PC-9 (cell line): ENCODE results near the gene EIF4E1B. TPM values are rescaled to one million over a fixed set of nuclear protein-coding genes. Genes with fewer than 3 reads are reported as not detected.

Experiments used
- BruUV-seq: library from RNA; stranded (reverse); fragments of 400-500 nt; replicated peaks from 2 replicates; lab custom pipeline; 2021; lab: Mats Ljungman, UMichigan
- CTCF ChIA-PET: fragments of 300-600 bp; sonication (Branson Sonifier 250); formaldehyde crosslinking; loops from one replicate; lab custom pipeline; 2022; ENCODE audit warnings: antibody characterized with exemption; lab: Charles Lee
- POLR2A ChIA-PET: fragments of 300-600 bp; sonication (Branson Sonifier 250); formaldehyde crosslinking; loops from one replicate; lab custom pipeline; 2022; ENCODE audit warnings: antibody characterized with exemption; ENCODE audit not compliant: unreplicated experiment; lab: Charles Lee
- DNase-seq, 2 experiments: peaks; one replicate each; pipeline versions ENCODE4 v3.0.0 to v3.0.0-alpha.2; 2015 to 2022; ENCODE audit warnings: mixed read lengths in 1 of 2
- H2AFZ ChIP-seq: fragments of 200-600 bp; sonication (generic); 2 replicates; pipeline ENCODE4 v1.8.1; 2017; ENCODE audit warnings: antibody characterized with exemption
- H3F3A ChIP-seq: fragments of 200-600 bp; sonication (generic); 2 replicates; pipeline ENCODE4 v1.8.1; 2017; ENCODE audit warnings: antibody characterized with exemption, mild to moderate bottlenecking, low read depth; ENCODE audit not compliant: insufficient read depth
- H3K27ac ChIP-seq: fragments of 200-600 bp; sonication (generic); 2 replicates; pipeline ENCODE4 v1.6.1; 2016; ENCODE audit warnings: mixed run types
- H3K27me3 ChIP-seq: fragments of 200-600 bp; sonication (generic); 2 replicates; pipeline ENCODE4 v1.6.1; 2016; ENCODE audit warnings: low read depth, mixed run types; ENCODE audit not compliant: insufficient read depth
- H3K36me3 ChIP-seq: fragments of 200-600 bp; sonication (generic); 2 replicates; pipeline ENCODE4 v1.6.1; 2016; ENCODE audit warnings: low read depth, mixed run types
- H3K4me1 ChIP-seq: fragments of 200-600 bp; sonication (generic); replicated peaks from 2 replicates; pipeline ENCODE4 v1.6.1; 2016; ENCODE audit warnings: mixed run types; ENCODE audit not compliant: insufficient read depth
- H3K4me2 ChIP-seq: fragments of 200-600 bp; sonication (generic); 2 replicates; pipeline ENCODE4 v1.6.1; 2017; ENCODE audit warnings: mixed run types
- H3K4me3 ChIP-seq: fragments of 200-600 bp; sonication (generic); 2 replicates; pipeline ENCODE4 v1.6.1; 2016; ENCODE audit warnings: mixed run types
- H3K79me2 ChIP-seq: fragments of 200-600 bp; sonication (generic); 2 replicates; pipeline ENCODE4 v1.6.1; 2017; ENCODE audit warnings: low read depth, mixed run types
- H3K9me2 ChIP-seq: fragments of 200-600 bp; sonication (generic); 2 replicates; pipeline ENCODE4 v1.8.1; 2017; ENCODE audit warnings: mild to moderate bottlenecking; ENCODE audit not compliant: insufficient read depth
- H3K9me3 ChIP-seq: fragments of 200-600 bp; sonication (generic); 2 replicates; pipeline ENCODE4 v1.8.1; 2016; ENCODE audit warnings: low read depth; ENCODE audit not compliant: insufficient read depth
- H4K20me1 ChIP-seq: fragments of 200-600 bp; sonication (generic); 2 replicates; pipeline ENCODE4 v1.8.1; 2017; ENCODE audit not compliant: insufficient read depth
- CTCF ChIP-seq: fragments of 200-600 bp; sonication (generic); conservative IDR thresholded peaks from 2 replicates; pipeline ENCODE4 v1.6.1; 2017; ENCODE audit warnings: mixed run types, antibody characterized with exemption, mild to moderate bottlenecking, moderate library complexity
- EZH2 ChIP-seq: fragments of 200-600 bp; sonication (generic); IDR thresholded peaks from 2 replicates; pipeline ENCODE4 v1.8.0; 2017; ENCODE audit warnings: antibody characterized with exemption, low read depth
- intact Hi-C: fragments of 100-400 bp; cut with micrococcal nuclease; formaldehyde crosslinking; loops from one replicate; pipeline ENCODE4 v1.10.0; 2022; ENCODE audit not compliant: unreplicated experiment
- total RNA-seq: library from RNA; stranded (reverse); gene quantifications from 2 replicates; pipeline ENCODE4 v1.2.3, GENCODE V29; 2021

Gene EIF4E1B
- total RNA-seq, 1 experiment from 2014 or later, result not detected

GRCh38 chr5:176642675-176643490 is 12.4 kb downstream of the EIF4E1B start:
- Histone ChIP-seq H3F3A (no peaks in the 10 kb centered on the region; the same call in 1 of the 2 replicates), H2AFZ (no peak overlapping the region), H3K9me2 (no peaks in the 10 kb centered on the region), H3K9me3 (no peaks in the 10 kb centered on the region), H3K27ac (no peak overlapping the region), H3K36me3 (no peaks in the 10 kb centered on the region), H4K20me1 (no peaks in the 10 kb centered on the region), H3K4me1 (no peaks in the 10 kb centered on the region; the same call in 1 of the 2 replicates), H3K4me3 (no peak overlapping the region), H3K79me2 (peaks cover 4% of the 10 kb centered on the region; the same call in 1 of the 2 replicates), H3K4me2 (no peak overlapping the region), H3K27me3 (no peaks in the 10 kb centered on the region)
- CTCF ChIA-PET, result no interaction called here
- DNase-seq, result no peak
- POLR2A ChIA-PET, result no interaction called here
- TF ChIP-seq CTCF (no peak), EZH2 (no peak)
- no TSS peak for BruUV-seq
- intact Hi-C loops, result loop anchor here (10.0 kb wide), 1 partner anchor 258 kb away; the partner anchor contains the start of genes HIGD2A and NOP16

- intact Hi-C loops, result loop anchor here (10.0 kb wide), 1 partner anchor 259 kb away; the partner anchor contains the start of genes HIGD2A and NOP16
- no peaks in the 10 kb centered on the region; the same call in 1 of the 2 replicates for H3F3A ChIP-seq
- H3K27me3 ChIP-seq, result no peaks in the 10 kb centered on the region
- 0 out of 2 replicates have a peak, but pooled peaks cover 4% of the 10 kb centered on the region for H4K20me1 ChIP-seq
- H3K36me3 ChIP-seq, result no peaks in the 10 kb centered on the region
- H3K79me2 ChIP-seq, result peaks cover 12% of the 10 kb centered on the region
- TF ChIP-seq CTCF, result no peak
- no peak for TF ChIP-seq EZH2
- H3K4me3 ChIP-seq, result no peak overlapping the region
- POLR2A ChIA-PET, result no interaction called here
- CTCF ChIA-PET, result interaction anchor here (0.6 kb wide), 1 partner anchor 587 kb away, joined by 5 read pairs; no protein-coding TSS in a partner anchor
- no peak overlapping the region for H2AFZ ChIP-seq
- H3K27ac ChIP-seq, result no peak overlapping the region
- DNase-seq, result no peak
- no peaks in the 10 kb centered on the region for H3K9me3 ChIP-seq
- no peaks in the 10 kb centered on the region for H3K9me2 ChIP-seq
- no TSS peak for BruUV-seq
- H3K4me2 ChIP-seq, result no peak overlapping the region
- peaks cover 7% of the 10 kb centered on the region for H3K4me1 ChIP-seq
These were observed 13.2 kb downstream of the EIF4E1B start for GRCh38 chr5:176643491-176644219.

- Histone ChIP-seq H3K9me2 (no peaks in the 10 kb centered on the region), H3K4me1 (peaks cover 11% of the 10 kb centered on the region), H3K36me3 (no peaks in the 10 kb centered on the region), H3F3A (no peaks in the 10 kb centered on the region; the same call in 1 of the 2 replicates), H3K4me3 (no peak overlapping the region), H3K27me3 (no peaks in the 10 kb centered on the region), H4K20me1 (0 out of 2 replicates have a peak, but pooled peaks cover 8% of the 10 kb centered on the region), H3K4me2 (no peak overlapping the region), H3K9me3 (no peaks in the 10 kb centered on the region), H3K79me2 (peaks cover 18% of the 10 kb centered on the region), H2AFZ (no peak overlapping the region), H3K27ac (no peak overlapping the region)
- ChIA-PET POLR2A (no interaction called here), CTCF (interaction anchor here (0.6 kb wide), 1 partner anchor 586 kb away, joined by 5 read pairs; no protein-coding TSS in a partner anchor)
- intact Hi-C loops, result loop anchor here (10.0 kb wide), 1 partner anchor 259 kb away; the partner anchor contains the start of genes HIGD2A and NOP16
- no peak for TF ChIP-seq CTCF
- TF ChIP-seq EZH2, result no peak
- no TSS peak for BruUV-seq
- no peak for DNase-seq
These were observed 13.8 kb downstream of the EIF4E1B start for GRCh38 chr5:176644294-176644693.
